Natural killer cell (primary cell): ENCODE measurements around the gene SERPINE2. TPM values are rescaled to one million over a fixed set of nuclear protein-coding genes. Genes with fewer than 3 reads are reported as not detected.

Experiments
- ATAC-seq, 3 donors: fragments of 150-1000 bp in 2 of 3; fragments of 200-7000 bp in 1 of 3; cut with Tn5 transposase; 1 replicate in 1 of 3; 2 replicates in 2 of 3; pipeline ENCODE4 v1.10.0; 2021; ENCODE audit warnings: mild to moderate bottlenecking in 2 of 3, moderate library complexity in 2 of 3
- DNase-seq, 2 donors: peaks; one replicate each; pipeline versions ENCODE4 v3.0.0 to v3.0.0-alpha.2; 2013 to 2021; ENCODE audit warnings: mixed read lengths in 1 of 2
- H3K27ac ChIP-seq: one replicate; pipeline ENCODE4 v1.5.1; 2013; ENCODE audit warnings: mild to moderate bottlenecking, low read length
- H3K27me3 ChIP-seq: one replicate; pipeline ENCODE4 v1.6.1; 2013; ENCODE audit warnings: low read length; ENCODE audit not compliant: control insufficient read depth, insufficient read depth
- H3K36me3 ChIP-seq: one replicate; pipeline ENCODE4 v1.6.1; 2013; ENCODE audit warnings: low read length; ENCODE audit not compliant: control insufficient read depth, insufficient read depth
- H3K4me1 ChIP-seq: one replicate; pipeline ENCODE4 v1.6.1; 2013; ENCODE audit warnings: low read length; ENCODE audit not compliant: control insufficient read depth, insufficient read depth
- H3K4me3 ChIP-seq: one replicate; pipeline ENCODE4 v1.5.1; 2013; ENCODE audit warnings: low read length
- H3K9me3 ChIP-seq: one replicate; pipeline ENCODE4 v1.6.1; 2013; ENCODE audit warnings: low read length; ENCODE audit not compliant: control insufficient read depth, insufficient read depth
- H3K27ac Mint-ChIP-seq, 2 donors: one replicate each; pipeline ENCODE4 v1.8.0; 2022; ENCODE audit warnings: mild to moderate bottlenecking in 2 of 2, mixed read lengths in 2 of 2, moderate library complexity in 1 of 2
- H3K27me3 Mint-ChIP-seq, 2 donors: one replicate each; pipeline ENCODE4 v1.8.0; 2022; ENCODE audit warnings: low read depth in 2 of 2, mixed read lengths in 2 of 2
- H3K36me3 Mint-ChIP-seq: one replicate; pipeline ENCODE4 v1.8.0; 2022; ENCODE audit warnings: mixed read lengths
- H3K4me1 Mint-ChIP-seq, 2 donors: one replicate each; pipeline ENCODE4 v1.8.0; 2022; ENCODE audit warnings: mixed read lengths in 2 of 2
- H3K4me3 Mint-ChIP-seq: one replicate; pipeline ENCODE4 v1.8.0; 2022; ENCODE audit warnings: mild to moderate bottlenecking, moderate library complexity, mixed read lengths
- H3K9me3 Mint-ChIP-seq, 2 donors: one replicate each; pipeline ENCODE4 v1.8.0; 2022; ENCODE audit warnings: mixed read lengths in 2 of 2
- CTCF ChIP-seq: fragments of 200-600 bp; IDR thresholded peaks from one replicate; pipeline ENCODE4 v1.8.0; 2022; ENCODE audit warnings: antibody characterized with exemption
- WGBS: methylation state at CpG from one replicate; pipeline ENCODE4 v1.1.7; 2013; ENCODE audit warnings: missing lambda C conversion rate; ENCODE audit not compliant: insufficient coverage; 5-methylcytosine and 5-hydroxymethylcytosine counted together
- intact Hi-C: fragments of 100-400 bp; cut with micrococcal nuclease; formaldehyde crosslinking; loops from one replicate; pipeline ENCODE4 v1.14.2; 2022
- total RNA-seq, 4 donors: library from RNA; stranded (reverse); fragments of 120-200 nt in 1 of 4; gene quantifications; one replicate each; pipeline versions ENCODE4 v1.2.3 to v1.2.4, GENCODE V29; 2013 to 2022

Gene SERPINE2
- total RNA-seq, 3 donors from 2014 or later (not counting 1 experiment from before 2014, with no cell fraction given): 3.5 to 14.6 (median 8.4) TPM

GRCh38 chr2:223980397-223980735, 58.7 kb downstream of the SERPINE2 start:
- no peaks in the 10 kb centered on the region for H3K9me3 Mint-ChIP-seq

GRCh38 chr2:223979730-223980396, 59.2 kb downstream of the SERPINE2 start:
- Mint-ChIP-seq H3K9me3 (no peaks in the 10 kb centered on the region), H3K36me3 (no peaks in the 10 kb centered on the region), H3K27ac (no peak overlapping the region), H3K4me1 (no peaks in the 10 kb centered on the region), H3K4me3 (no peak overlapping the region), H3K27me3 (no peaks in the 10 kb centered on the region)
- Histone ChIP-seq H3K4me1 (no peaks in the 10 kb centered on the region), H3K36me3 (no peaks in the 10 kb centered on the region), H3K27me3 (no peaks in the 10 kb centered on the region), H3K4me3 (no peak overlapping the region), H3K27ac (no peak overlapping the region), H3K9me3 (no peaks in the 10 kb centered on the region)
- DNase-seq (no peak), ATAC-seq (no peak)
- intact Hi-C loops: no loop called here
- TF ChIP-seq CTCF: no peak
- 91% methylated on average over 2 of the region's 2 CpGs for whole genome bisulfite sequencing

More at GRCh38 chr2:223980397-223980735, 58.7 kb downstream of the SERPINE2 start:
- no peak overlapping the region for H3K4me3 ChIP-seq
- intact Hi-C loops: no loop called here
- H3K27me3 Mint-ChIP-seq: no peaks in the 10 kb centered on the region
- H3K27ac Mint-ChIP-seq: no peak overlapping the region
- H3K36me3 Mint-ChIP-seq: no peaks in the 10 kb centered on the region
- no peaks in the 10 kb centered on the region for H3K9me3 ChIP-seq
- WGBS: 89% methylated on average over 1 of the region's 1 CpG
- H3K4me1 ChIP-seq: no peaks in the 10 kb centered on the region
- no peak for ATAC-seq
- DNase-seq: no peak
- no peak for TF ChIP-seq CTCF
- no peak overlapping the region for H3K4me3 Mint-ChIP-seq
- H3K27ac ChIP-seq: no peak overlapping the region
- no peaks in the 10 kb centered on the region for H3K4me1 Mint-ChIP-seq
- no peaks in the 10 kb centered on the region for H3K27me3 ChIP-seq
- H3K36me3 ChIP-seq: no peaks in the 10 kb centered on the region

GRCh38 chr2:223978451-223978850, 60.6 kb downstream of the SERPINE2 start:
- intact Hi-C loops: no loop called here
- H3K4me1 Mint-ChIP-seq: no peaks in the 10 kb centered on the region
- Histone ChIP-seq H3K4me1 (no peaks in the 10 kb centered on the region), H3K4me3 (no peak overlapping the region), H3K9me3 (no peaks in the 10 kb centered on the region), H3K36me3 (no peaks in the 10 kb centered on the region), H3K27ac (no peak overlapping the region), H3K27me3 (no peaks in the 10 kb centered on the region)
- TF ChIP-seq CTCF: no peak
- no peak for ATAC-seq
- H3K36me3 Mint-ChIP-seq: no peaks in the 10 kb centered on the region
- 92% methylated on average over 4 of the region's 4 CpGs for WGBS
- no peaks in the 10 kb centered on the region for H3K27me3 Mint-ChIP-seq
- no peak overlapping the region for H3K27ac Mint-ChIP-seq
- H3K4me3 Mint-ChIP-seq: no peak overlapping the region
- no peak for DNase-seq
- no peaks in the 10 kb centered on the region for H3K9me3 Mint-ChIP-seq

- no peak overlapping the region for H3K27ac ChIP-seq
- intact Hi-C loops: no loop called here
- Mint-ChIP-seq H3K27me3 (no peaks in the 10 kb centered on the region), H3K27ac (no peak overlapping the region), H3K4me1 (no peaks in the 10 kb centered on the region), H3K4me3 (no peak overlapping the region), H3K9me3 (no peaks in the 10 kb centered on the region), H3K36me3 (no peaks in the 10 kb centered on the region)
- WGBS: 50% methylated on average over 2 of the region's 3 CpGs
- H3K4me1 ChIP-seq: no peaks in the 10 kb centered on the region
- no peaks in the 10 kb centered on the region for H3K27me3 ChIP-seq
- H3K4me3 ChIP-seq: no peak overlapping the region
- ATAC-seq: no peak
- TF ChIP-seq CTCF: no peak
- no peak for DNase-seq
- no peaks in the 10 kb centered on the region for H3K36me3 ChIP-seq
- no peaks in the 10 kb centered on the region for H3K9me3 ChIP-seq
Observed at GRCh38 chr2:223976635-223977226, 62.4 kb downstream of the SERPINE2 start.
